ELF-1 (cell line): ENCODE data around the gene CA12.
"Not testable (repeated sequence)": the region's sequence is repeated elsewhere in the genome, so short reads cannot be mapped to it uniquely, and the experiment has no call there.

Experiments used
- DNase-seq: peaks from one replicate; pipeline ENCODE4 v3.0.0-alpha.2; 2016; ENCODE audit warnings: low read depth, low spot score

CA12 gene

GRCh38 chr15:63338170-63338569 lies 43.5 kb downstream of the CA12 start:
- DNase-seq: no peak

- DNase-seq: no peak
Observed at GRCh38 chr15:63337046-63337445, 44.6 kb downstream of the CA12 start.

- no peak for DNase-seq
Observed at GRCh38 chr15:63335543-63336240, 46.0 kb downstream of the CA12 start.

- no peak for DNase-seq
Observed at GRCh38 chr15:63334821-63335220, 46.8 kb downstream of the CA12 start.

DNA sequence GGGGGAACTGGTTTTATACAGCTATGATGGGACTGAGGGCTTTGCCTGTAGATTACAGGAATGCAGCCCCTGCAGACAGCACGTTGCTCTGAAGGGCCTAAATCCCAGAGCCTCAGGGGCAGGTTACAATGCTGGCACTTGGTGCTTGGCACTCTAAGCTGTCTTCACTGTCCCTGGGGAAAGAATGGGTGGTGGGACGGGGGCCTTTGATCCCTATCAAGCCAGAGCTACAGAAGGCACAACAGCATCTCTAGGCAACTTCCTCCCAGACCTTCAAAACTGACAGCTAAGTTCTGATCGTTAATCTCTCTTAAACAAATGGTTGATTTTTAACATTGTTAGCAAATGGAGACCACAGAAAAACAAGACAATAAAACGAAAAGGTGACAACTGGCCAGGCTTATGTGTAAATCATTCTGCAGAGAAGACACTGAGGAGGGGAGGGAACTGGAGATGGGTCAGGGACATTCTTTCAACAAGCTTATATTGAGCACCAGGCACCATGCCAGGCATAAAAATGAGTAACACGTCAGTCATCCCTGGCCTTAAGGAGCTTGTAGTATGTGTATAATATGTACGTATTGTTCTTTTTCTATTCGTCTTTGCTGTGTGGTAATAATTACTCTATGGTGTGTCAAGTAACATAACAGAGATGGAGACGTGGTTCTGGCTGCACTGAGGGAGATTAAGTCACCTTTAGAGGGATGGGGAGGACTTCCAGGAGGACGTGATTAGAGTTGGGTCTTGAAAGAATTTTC lies 49.1 kb downstream of the CA12 start:
- DNase-seq: no peak

GRCh38 chr15:63331456-63331855 lies 50.2 kb downstream of the CA12 start:
- no peak for DNase-seq

DNA sequence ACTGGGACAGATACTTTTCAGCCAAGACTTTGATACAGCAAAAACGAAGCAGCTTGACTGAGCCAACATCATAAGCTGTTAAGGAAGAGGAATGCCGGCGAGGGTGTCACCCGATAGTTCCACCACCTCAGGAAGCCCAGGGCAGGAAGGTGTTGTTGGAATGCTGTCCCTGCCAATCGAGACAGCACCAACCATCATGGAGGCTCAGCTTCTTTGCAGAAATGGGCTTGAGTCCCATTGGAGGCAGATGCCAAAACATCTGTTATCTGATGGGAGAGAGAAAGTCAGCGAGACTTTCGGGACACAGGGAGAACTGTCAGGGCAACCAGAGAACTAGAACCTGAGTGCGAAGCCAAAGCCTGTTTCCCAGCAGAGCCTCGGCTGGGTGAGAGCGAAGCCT lies 50.7 kb downstream of the CA12 start:
- no peak for DNase-seq

GRCh38 chr15:63329567-63330350 lies 51.9 kb downstream of the CA12 start:
- DNase-seq: no peak

DNA sequence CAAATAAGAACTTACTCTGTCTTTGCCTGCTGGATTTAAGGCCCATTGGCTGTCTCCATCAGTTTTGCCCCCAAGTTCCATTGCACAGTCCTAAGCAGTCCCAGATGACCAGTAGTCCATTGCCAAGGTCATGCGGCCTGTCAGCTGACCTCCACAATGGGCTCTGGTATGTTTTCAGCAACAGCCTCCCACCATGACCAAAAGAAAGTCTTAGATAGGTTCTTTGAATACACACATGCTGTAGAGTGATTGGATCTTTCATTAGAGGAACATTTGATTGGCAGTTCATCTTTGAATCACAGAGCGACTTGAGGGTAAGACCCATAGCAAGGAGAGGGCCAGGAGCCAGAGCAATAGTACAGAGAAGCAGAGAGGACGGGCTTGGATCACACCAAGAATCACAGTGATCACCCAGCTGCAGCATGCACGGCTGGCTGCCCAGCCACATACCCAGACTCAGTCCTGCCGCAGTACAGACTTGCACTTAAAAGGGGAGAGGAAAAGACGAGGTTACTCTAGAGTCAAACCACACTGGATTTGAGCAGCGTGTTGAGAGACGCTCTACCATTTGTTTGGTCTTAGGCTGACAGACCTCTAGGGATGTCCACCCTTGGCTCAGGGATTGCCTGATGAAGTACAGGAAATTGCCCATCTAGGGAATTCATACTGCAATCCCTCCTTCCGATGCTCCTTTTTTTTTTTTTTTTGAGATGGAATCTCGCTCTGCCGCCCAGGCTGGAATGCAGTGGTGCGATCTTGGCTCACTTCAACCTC lies 53.8 kb downstream of the CA12 start:
- DNase-seq: no peak

- no peak for DNase-seq
Observed at GRCh38 chr15:63324770-63325169, 56.9 kb downstream of the CA12 start.

DNA sequence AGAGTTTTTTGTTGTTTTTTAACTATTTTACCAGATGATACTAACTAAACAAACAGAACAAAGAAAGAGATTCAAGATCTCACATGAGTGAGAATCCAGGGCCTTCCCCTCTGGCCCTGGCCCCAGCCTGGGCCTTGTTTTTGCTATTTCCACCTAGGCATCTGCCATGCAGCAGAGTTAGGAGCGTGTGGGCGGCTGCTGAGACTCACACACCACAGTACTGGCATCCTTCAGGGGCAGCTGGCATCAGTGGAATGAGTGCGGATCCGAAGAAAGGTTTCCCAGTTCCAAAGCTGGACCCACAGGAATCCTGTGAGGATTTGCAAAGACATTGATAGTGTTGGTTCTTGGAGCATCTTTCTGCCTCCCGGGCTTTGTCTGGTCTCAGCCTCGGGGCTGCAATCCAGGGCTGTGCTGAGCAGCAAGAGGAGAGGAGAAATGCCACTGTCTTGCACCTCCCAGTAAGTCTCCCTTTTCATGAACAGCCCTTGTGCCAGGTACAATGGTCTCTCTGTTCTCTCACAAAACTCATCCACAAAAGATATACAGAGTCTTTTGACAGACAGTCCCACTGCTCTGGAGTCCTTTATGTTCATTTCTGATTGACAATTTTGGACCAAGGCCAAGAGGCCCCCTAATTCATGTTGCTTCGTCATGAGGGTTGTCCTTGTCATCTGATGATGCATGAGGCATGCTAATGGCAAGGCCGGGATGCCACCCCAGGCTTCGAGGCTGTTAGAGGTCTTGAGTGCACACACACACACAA lies 57.7 kb downstream of the CA12 start:
- no peak for DNase-seq

DNA sequence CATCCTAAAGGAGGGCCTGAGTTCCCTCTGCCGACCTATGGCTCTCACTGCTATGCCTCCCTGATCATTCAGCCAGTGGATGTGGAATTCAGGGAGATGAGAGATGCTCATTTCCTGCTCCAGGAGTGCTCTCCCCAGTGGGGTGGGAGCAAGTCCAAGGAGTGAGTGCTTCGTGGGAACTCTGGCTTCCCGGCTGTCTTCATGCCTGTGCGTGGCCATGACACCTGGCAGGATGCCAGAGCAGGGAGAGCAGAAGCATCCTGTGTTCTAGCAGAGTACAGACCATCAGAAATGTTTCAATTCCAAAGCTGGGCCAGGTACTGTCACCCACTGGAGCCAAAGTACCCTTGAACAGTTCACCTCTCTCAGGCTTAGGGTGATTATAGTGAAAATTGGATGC lies 59.1 kb downstream of the CA12 start:
- DNase-seq: no peak

GRCh38 chr15:63321462-63321861 lies 60.2 kb downstream of the CA12 start:
- DNase-seq: no peak

DNA sequence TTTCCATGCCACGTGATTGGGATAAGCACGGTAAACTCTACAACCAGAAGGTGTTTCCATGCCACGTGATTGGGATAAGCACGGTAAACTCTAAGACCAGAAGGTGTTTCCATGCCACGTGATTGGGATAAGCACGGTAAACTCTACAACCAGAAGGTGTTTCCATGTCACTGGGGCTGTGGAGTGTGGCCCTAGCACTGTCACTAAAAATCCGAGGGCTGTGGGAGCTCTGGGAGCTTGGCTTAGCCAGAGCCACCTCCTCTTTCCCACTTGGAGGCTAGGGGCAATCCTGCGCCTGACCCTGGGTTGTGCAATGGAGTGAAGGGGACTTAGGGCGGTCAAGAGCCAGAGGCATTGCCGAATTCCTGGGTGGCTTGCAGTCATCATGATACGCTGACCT lies 60.7 kb downstream of the CA12 start:
- DNase-seq: not testable (repeated sequence)

DNA sequence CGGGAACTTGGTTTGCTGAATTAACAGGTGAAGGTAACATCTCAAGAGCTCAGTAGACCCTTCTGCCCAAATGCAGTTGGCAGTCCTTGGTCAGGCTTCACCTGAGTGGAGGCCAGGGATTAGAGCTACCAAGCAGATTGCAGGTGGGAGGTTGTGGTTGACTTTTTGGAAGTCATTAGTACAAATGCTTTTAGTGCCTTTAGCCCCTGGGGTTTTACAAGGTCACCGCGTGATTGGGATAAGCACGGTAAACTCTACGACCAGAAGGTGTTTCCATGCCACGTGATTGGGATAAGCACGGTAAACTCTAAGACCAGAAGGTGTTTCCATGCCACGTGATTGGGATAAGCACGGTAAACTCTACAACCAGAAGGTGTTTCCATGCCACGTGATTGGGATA lies 61.2 kb downstream of the CA12 start:
- DNase-seq: not testable (repeated sequence)

DNA sequence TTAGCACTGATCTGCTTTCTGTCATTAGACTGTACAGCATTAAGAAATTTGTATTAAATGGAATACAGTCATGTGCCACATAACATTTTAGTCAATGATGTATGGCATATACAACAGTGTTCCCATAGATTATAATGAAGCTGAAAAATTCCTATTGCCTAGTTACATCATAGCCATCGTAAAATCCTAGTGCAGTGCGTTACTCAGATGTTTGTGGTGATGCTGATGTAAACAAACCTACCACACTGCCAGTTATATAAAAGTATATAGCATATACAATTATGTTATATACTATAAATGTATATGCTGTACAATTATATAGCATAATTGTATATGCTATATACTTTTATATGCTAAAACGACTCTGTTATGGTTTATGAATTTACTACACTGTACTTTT lies 62.6 kb downstream of the CA12 start:
- no peak for DNase-seq

GRCh38 chr15:63318344-63318743 lies 63.3 kb downstream of the CA12 start:
- DNase-seq: no peak

DNA sequence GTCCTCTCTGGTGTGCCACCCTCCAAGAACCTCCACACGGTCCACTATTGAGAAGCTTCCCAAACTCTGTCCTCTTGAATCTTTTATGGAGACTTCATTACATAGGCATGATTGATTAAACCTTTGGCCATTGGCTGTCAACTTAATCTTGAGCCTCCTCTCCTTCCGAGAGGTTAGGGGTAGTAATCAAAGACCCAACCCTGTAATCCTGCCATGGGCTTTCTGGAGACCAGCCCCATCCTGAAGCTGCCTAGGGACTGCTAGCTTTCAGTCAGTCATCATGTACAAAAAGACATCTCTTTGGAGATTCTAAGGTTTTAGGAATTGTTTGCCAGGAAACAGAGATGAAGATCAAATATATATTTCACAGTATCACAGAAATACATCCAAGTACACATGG lies 67.2 kb downstream of the CA12 start:
- no peak for DNase-seq

- no peak for DNase-seq
Observed at GRCh38 chr15:63313825-63314224, 67.8 kb downstream of the CA12 start.

DNA sequence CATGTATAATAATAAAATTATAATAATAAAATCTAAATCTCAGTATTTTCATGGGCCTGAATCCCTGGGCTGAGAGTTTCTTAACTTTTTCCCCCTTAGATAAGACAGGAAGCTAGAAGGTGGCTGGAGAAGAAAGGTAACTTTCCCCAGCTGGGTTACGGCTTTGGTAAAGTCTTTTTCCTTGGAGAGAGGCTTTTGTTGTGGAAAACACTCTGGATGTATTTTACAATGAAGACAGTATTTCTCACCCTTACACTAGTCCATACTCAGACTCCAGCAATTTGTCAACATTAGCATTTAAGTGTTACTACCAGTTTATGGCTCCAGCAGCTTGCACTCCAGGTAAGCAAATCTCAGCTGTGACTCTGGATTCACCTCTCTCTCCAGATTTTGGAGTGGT lies 69.4 kb downstream of the CA12 start:
- DNase-seq: peak; percentile 36

DNA sequence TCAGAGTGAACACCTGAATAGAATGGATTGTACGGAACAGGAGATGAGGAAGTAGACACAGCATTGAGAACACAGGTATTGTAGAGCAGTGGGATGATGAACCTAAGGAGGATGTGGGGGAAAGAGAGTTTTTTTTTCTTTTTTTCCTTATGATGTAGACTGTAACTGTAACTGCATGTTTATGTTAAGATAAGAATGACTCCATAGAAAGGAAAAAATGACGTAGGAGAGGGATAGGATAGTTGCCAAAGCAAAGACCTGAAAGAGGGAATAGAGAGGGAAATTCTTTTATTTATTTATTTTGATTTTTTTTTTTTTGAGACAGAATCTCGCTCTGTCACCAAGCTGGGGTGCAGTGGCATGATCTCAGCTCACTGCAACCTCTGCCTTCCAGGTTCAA lies 71.0 kb downstream of the CA12 start:
- DNase-seq: no peak
